Stimulated activated CD4-positive, alpha-beta T cell treated with anti-CD3 and anti-CD28 coated beads, Interleukin-1b, Interleukin-23, amount 100 ng/mL, for 24 hours (primary cell): ENCODE measurements around the gene SCMH1.
"Not testable (repeated sequence)": the region's sequence is repeated elsewhere in the genome, so short reads cannot be mapped to it uniquely, and the experiment has no call there.

Source experiments
- DNase-seq, 4 experiments: peaks; one replicate each; pipeline ENCODE4 v3.0.0-alpha.2; 2020; ENCODE audit warnings: low read depth in 4 of 4, low spot score in 1 of 4

The SCMH1 gene

GRCh38 chr1:41158147-41158875, 83.8 kb downstream of the SCMH1 start:
- DNase-seq: no peak

DNA sequence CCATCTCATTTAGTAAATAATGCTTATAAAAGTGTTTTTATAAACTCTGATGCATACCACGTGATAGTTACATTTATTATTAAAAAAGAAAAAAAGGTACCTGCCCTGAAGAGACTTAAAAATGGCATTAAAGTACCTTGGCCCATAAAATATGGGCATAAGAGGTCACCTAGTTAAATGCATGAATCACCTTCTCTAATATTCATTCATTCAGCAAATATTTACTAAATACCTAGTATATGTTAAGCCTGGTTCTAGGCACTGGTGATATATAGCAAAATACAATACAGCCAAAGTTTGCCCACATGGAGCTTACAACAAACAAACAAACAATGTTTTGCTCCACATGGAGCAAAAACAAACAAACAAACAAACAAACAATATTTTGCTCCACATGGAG, 87.0 kb downstream of the SCMH1 start:
- no peak for DNase-seq

- DNase-seq: no peak
These were observed 88.3 kb downstream of the SCMH1 start for GRCh38 chr1:41153750-41154274.

DNA sequence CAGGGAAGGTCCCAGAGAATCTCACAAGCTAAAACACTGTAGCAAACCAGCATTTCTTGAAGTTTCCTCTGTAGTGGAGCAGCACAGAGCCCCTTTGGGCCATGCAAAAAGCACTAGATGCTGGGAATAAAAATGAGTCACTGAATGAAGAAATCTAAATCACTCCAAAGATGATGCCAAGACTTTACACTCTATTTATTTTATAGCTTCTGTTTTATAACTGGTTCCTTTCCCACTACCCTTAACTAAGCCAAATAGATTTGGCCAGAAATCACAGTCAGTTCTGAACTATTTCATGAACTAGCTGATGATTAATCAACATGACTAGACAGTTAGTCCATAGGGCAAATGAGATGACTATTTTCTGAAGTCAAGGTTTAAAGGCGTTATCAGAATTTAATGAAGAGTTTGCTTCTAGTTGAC, 89.5 kb downstream of the SCMH1 start:
- no peak for DNase-seq

GRCh38 chr1:41151846-41152245, 90.3 kb downstream of the SCMH1 start:
- no peak for DNase-seq

DNA sequence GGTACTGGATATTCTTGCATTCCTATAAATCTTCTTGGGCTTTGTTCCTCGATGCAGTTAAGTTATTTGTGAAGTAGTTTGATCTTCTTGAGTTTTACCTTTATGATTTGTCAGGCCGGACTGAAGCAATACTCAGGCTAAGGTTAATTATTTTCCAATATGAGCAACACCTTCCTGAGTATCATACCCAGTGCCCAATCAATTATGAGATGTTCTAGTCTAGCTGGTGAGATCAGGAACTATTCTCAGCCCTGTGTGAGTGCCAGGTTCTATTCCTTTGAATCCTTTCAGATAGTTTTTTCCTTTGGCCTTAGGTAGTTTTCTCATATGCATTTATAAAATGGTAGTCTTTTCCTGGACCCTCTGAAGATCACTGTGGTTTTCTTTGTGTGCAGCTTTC, 92.5 kb downstream of the SCMH1 start:
- no peak for DNase-seq

DNA sequence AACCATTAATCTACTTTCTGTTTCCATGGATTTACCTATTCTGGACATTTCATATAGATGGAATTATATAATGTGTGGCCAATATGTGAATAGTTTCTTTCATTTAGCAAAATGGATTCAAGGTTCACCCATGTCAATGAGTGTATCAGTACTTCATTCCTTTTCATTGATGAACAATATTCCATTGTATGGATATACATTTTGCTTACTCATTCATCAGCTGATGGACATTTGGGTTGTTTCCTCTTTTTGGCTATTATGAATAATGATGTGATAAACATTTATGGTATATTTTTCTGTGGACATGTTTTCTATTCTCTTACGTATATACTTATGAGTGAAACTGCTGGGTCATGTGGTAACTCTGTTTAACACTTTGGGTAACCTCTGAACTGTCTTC, 97.8 kb downstream of the SCMH1 start:
- no peak for DNase-seq

DNA sequence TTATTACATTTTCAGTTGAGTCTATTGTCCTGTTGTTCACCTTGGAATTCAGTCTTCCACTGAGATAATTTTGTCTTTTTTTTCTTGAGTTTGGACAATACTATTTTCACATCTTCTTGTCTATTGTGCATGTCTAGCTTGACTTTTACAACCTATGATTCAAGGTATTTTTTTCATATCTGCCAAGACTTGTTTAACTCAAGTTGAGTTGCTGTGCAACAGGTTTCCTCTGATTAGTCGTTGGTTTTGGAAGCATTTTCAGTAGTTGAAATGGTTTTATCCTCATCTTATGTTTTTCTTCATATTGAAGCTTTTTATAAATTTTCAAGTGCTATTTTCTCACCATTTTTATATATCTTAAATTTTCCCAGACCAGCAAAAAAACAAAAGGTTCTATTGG, 103.6 kb downstream of the SCMH1 start:
- DNase-seq: no peak

- no peak for DNase-seq
These were observed 106.7 kb downstream of the SCMH1 start for GRCh38 chr1:41135196-41135947.

- not testable (repeated sequence) for DNase-seq
These were observed 107.8 kb downstream of the SCMH1 start for GRCh38 chr1:41134325-41134724.

DNA sequence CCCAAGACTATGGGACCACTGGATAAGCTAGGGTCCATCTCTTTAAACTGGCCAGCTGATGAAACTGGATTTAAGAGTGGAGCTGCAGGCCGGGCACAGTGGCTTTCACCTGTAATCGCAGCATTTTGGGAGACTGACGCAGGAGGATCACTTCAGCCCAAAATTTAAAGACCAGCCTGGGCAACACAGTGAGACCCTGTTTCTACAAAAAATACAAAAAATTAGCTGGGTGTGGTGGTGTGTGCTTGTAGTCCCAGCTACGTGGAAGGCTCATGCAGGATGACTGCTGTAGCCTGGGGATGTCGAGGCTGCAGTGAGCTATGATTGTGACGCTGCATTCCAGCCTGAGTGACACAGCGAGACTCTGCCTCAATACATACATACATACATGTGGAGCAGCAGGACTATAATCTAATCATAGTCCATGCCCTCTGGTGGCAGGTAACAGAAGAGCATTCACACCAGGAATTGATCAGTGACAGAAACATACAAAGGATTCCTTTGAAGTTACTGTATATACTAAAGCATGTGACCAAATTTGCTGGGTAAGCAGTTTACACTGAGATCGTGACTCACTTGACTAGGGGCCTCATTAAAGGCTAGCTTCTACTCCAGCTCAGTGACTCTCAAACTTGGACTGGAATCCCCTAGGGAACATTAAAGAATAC, 119.1 kb downstream of the SCMH1 start:
- no peak for DNase-seq

GRCh38 chr1:41122148-41122547, 120.0 kb downstream of the SCMH1 start:
- no peak for DNase-seq

DNA sequence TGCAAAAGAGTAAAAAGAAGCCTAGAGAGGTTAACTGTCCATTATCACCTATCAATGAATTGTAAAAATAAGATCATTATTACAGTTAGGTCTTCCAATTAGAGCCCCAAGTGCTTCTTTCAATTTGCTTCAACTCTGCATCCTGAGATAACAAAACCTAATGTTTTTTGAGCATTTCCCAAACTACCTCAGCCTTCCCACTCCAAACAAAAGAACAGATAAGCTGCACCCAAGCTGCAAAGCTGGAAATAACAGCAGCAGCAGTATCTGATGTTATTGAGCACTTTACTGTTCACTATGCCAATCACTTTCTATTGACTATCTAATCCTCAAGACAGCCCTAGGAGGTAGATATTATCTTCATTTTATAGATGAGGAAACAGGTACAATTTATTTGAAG, 123.5 kb downstream of the SCMH1 start:
- DNase-seq: no peak

DNA sequence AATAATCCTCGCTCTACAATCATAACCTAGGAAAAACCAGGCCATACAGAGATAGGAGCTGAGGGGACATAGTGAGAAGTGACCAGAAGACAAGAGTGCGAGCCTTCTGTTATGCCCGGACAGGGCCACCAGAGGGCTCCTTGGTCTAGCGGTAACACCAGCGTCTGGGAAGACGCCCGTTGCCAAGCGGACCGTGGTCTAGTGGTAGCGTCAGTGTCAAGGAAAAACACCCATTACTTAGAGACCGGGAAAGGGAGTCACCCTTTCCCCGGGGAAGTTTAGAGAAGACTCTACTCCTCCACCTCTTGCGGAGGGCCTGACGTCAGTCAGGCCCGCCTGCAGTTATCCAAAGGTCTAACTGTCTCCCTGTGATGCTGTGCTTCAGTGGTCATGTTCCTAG, 124.9 kb downstream of the SCMH1 start:
- not testable (repeated sequence) for DNase-seq

GRCh38 chr1:41110736-41111135, 131.4 kb downstream of the SCMH1 start:
- no peak for DNase-seq

- no peak for DNase-seq
These were observed 131.8 kb downstream of the SCMH1 start for GRCh38 chr1:41110286-41110685.

- no peak for DNase-seq
These were observed 132.6 kb downstream of the SCMH1 start for GRCh38 chr1:41109310-41110197.

DNA sequence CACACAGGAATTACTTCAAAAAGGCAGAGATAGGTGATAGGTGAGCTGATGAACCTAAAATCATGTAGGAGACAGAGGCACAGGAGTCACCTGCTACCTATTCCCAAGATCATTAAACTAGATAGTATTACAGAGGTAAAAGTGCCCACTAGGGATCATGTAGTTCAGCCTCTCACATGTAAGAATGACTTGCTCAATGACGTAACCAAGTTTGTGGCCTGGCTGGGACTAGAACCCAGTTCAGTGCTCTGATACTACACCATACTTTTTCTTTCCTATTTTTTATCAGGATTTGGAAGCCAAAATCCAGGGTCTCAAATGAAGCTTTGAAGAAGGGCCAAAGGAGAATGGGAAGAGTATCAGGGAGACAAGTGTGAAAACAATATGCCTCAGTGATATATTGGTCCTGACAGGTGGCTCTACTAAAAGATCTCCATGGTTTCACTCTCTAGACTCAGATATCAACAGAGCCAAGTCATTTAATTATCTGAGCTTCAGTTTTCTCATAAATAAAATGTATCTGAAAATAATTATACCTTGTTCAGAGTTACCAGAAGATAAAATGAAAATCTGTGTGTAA, 133.3 kb downstream of the SCMH1 start:
- no peak for DNase-seq

- DNase-seq: no peak
These were observed 138.3 kb downstream of the SCMH1 start for GRCh38 chr1:41103766-41104165.

GRCh38 chr1:41102653-41103052, 139.5 kb downstream of the SCMH1 start:
- DNase-seq: no peak
